NB4 (cell line): ENCODE results near the gene PARP12.

Experiments
- DNase-seq: peaks from one replicate; pipeline ENCODE4 v3.0.0; 2010; ENCODE audit warnings: low read depth
- H3K4me3 ChIP-seq: one replicate; pipeline ENCODE4 v1.5.1; 2011; ENCODE audit warnings: mild to moderate bottlenecking, low read depth, low read length, moderate library complexity
- CTCF ChIP-seq: IDR thresholded peaks from one replicate; pipeline ENCODE4 v1.5.1; 2012; ENCODE audit warnings: low read depth, low read length
- MAX ChIP-seq: IDR thresholded peaks from 2 replicates; pipeline ENCODE4 v1.6.1; 2011; ENCODE audit warnings: low read depth, low read length
- MYC ChIP-seq: IDR thresholded peaks from 2 replicates; pipeline ENCODE4 v1.6.1; 2011; ENCODE audit warnings: low read depth, low read length
- POLR2A ChIP-seq: IDR thresholded peaks from 2 replicates; pipeline ENCODE4 v1.6.1; 2011; ENCODE audit warnings: mild to moderate bottlenecking; ENCODE audit not compliant: insufficient read length; ENCODE audit errors: extremely low read depth

PARP12 gene

GRCh38 chr7:140009735-140010134, 53.0 kb downstream of the PARP12 start:
- DNase-seq: no peak
- no peak overlapping the region for H3K4me3 ChIP-seq
- TF ChIP-seq POLR2A (no peak), CTCF (no peak), MAX (no peak)

- DNase-seq: no peak
- H3K4me3 ChIP-seq: no peak overlapping the region
- TF ChIP-seq MYC (no peak), MAX (no peak), POLR2A (no peak), CTCF (no peak)
Measured at GRCh38 chr7:140008755-140009610, 53.8 kb downstream of the PARP12 start.

DNA sequence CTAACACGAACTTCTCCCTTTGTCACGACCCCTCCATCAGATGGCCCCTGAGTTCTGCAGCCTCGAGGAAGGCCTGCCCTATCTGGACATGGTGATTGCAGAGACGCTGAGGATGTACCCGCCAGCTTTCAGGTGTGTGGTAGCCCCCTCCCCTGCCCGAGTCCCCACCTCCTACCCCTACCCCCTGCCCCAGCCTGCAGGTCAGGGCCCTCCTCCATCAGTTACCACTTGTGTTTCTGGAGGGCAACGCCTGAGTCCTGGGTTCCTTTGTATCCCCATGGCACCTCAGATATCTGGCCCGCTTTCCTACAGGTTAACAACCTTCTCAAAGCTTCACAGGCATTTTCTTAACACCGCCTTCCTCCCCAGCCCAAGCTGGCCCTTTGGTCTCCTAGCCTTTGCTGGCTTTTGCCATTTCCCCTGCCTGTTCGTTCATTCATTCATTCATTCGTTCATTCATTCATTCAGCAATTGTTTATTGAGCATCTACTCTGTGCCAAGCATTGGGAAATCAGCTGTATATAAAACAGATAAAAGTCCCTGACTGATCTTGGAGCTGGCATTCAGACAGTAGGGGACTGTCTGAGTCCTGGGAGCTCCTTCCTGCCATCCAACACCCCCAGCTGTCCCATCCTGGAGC, 55.6 kb downstream of the PARP12 start:
- no peak for DNase-seq
- no peak for TF ChIP-seq MAX
- no peak overlapping the region for H3K4me3 ChIP-seq

DNA sequence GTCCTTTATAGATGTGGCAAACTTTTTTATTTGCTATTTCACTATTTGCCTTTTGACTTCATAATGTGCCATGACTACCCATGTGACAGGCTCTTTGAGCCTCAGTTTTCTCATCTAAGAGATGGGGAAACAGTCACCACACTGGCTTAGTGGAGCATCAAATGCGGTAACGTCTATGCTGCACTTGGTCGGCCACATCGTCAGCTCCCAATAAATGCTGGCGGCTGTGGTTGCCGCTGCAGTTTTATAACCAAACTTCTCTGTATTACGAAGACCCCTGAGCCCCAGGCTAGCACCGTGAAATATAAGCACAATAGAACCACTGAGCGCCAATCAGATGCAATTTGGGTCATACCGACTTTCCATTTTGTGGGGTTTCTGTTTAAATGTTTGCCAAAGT, 56.2 kb downstream of the PARP12 start:
- TF ChIP-seq MYC: no peak
- no peak for TF ChIP-seq MAX
- TF ChIP-seq CTCF: no peak
- no peak for TF ChIP-seq POLR2A
- no peak overlapping the region for H3K4me3 ChIP-seq
- no peak for DNase-seq

DNA sequence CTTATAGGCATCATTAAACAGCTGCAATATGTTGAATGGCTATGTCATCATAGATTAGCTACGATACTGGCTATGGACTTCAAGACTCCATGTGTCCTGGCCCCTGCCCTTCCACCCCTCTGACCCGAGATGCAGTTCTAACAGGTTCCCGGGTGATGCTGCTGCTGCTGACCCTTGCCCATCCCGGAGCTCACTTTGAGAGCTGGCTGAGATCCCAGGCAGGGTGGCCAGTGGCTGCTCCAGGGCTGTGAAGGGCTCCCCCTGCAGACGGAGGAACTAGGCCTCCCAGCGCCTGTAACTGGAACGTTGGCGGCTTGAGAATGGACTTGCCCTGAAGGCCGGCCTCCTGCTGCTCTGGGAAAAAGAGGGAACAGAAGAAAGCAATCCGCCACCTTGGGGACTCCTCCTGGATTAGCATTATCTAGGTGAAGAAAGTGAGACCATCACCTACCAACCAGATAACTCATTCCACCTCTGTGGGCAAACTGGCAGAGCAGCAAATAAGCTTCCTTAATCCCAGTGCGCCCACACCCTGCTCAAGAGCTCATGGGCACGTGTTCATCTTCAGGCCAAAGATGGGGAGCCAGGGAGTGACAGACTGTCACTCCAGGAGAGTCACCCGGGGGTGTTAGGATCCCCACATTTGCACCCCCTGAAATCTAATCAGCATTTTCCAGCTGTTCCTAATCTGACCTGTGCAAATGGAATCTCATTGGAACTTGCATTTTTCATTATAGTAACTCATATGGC, 56.8 kb downstream of the PARP12 start:
- TF ChIP-seq MYC: no peak
- TF ChIP-seq CTCF: peak; percentile 54
- no peak for DNase-seq
- H3K4me3 ChIP-seq: no peak overlapping the region

GRCh38 chr7:140005341-140005740, 57.4 kb downstream of the PARP12 start:
- DNase-seq: no peak
- no peak for TF ChIP-seq POLR2A
- TF ChIP-seq MAX: no peak
- no peak for TF ChIP-seq MYC
- TF ChIP-seq CTCF: no peak
- H3K4me3 ChIP-seq: no peak overlapping the region
